Measurements from ENCODE around the gene PPARA. TPM values are rescaled to one million over a fixed set of nuclear protein-coding genes. Genes with fewer than 3 reads are reported as not detected.
A peak's percentile ranks its signal among the peaks of the same experiment; 100 is the strongest.

Gene PPARA
- polyA plus RNA-seq, 1 of the 3 experiments (the other 2 are of a cell fraction) = 4.5 TPM

DNA sequence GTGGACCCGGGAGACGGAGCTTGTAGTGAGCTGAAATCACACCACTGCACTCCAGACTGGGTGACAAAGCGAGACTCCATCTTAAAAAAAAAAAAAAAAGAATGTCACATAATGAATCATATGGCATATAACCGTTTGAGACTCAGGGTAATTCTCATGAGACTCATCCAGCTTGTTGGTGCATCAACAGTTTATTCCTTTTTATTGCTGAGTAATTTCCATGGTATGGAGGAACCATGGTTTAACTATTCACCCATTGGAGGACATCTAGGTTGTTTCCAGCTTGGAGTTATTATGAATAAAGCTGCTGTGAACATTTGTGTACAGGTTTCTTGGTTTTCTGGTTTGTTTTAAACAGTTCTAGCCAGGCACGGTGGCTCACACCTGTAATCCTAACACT, 25.3 kb downstream of the PPARA start:
- no peak for DNase-seq

More for the DNA sequence above, 25.3 kb downstream of the PPARA start:
- H3K79me2 ChIP-seq (ENCODE audit: insufficient read depth) = no peaks in the 10 kb centered on the region
- CTCF ChIA-PET = interaction anchor here (1.1 kb wide), 1 partner anchor 139 kb away, joined by 3 read pairs; no protein-coding TSS in a partner anchor
- peaks cover 7% of the 10 kb centered on the region for H3F3A ChIP-seq (replicated peaks; ENCODE audit: insufficient read depth)
- no peak overlapping the region for H3K9ac ChIP-seq
- no peaks in the 10 kb centered on the region for H3K9me2 ChIP-seq
- TF ChIP-seq SMC3 (IDR thresholded peaks at IDR 0.05; ENCODE audit: low read depth, low read length) = no peak
- no peak for TF ChIP-seq GABPA (IDR thresholded peaks at IDR 0.05; ENCODE audit: low read depth)
- TF ChIP-seq, protein P1, sequence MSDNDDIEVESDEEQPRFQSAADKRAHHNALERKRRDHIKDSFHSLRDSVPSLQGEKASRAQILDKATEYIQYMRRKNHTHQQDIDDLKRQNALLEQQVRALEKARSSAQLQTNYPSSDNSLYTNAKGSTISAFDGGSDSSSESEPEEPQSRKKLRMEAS (IDR thresholded peaks at IDR 0.05; ENCODE audit: low read depth) = no peak
- TF ChIP-seq ELF1 (IDR thresholded peaks at IDR 0.05) = no peak
- no peak for TF ChIP-seq POLR2AphosphoS5 (IDR thresholded peaks at IDR 0.05; ENCODE audit: low read depth, low read length)
- no peak for TF ChIP-seq RAD21 (IDR thresholded peaks at IDR 0.05; ENCODE audit: low read length)
- no peak for TF ChIP-seq NRF1 (IDR thresholded peaks at IDR 0.05; ENCODE audit: low read depth, low read length)
- TF ChIP-seq GATA2 (CRISPR knock-in tag; IDR thresholded peaks at IDR 0.05) = no peak
- TF ChIP-seq CHD2 (IDR thresholded peaks at IDR 0.05; ENCODE audit: low read length, partially characterized antibody) = no peak
- TF ChIP-seq NFIC (IDR thresholded peaks at IDR 0.05; ENCODE audit: borderline replicate concordance) = no peak
- TF ChIP-seq RXRA (IDR thresholded peaks at IDR 0.05; ENCODE audit: borderline replicate concordance, low read depth) = no peak
- TF ChIP-seq TEAD4 (IDR thresholded peaks at IDR 0.05; ENCODE audit: borderline replicate concordance, insufficient read depth) = no peak
- TF ChIP-seq EP300 (IDR thresholded peaks at IDR 0.05; ENCODE audit: borderline replicate concordance in 1 of 2, low read depth in 1 of 2, low read length in 1 of 2) = no peak
- no peak for TF ChIP-seq EZH2phosphoT487 (IDR thresholded peaks at IDR 0.05; ENCODE audit: borderline replicate concordance, low read depth)
- TF ChIP-seq FOXJ3 (CRISPR knock-in tag; IDR thresholded peaks at IDR 0.05) = no peak
- TF ChIP-seq, protein P2, sequence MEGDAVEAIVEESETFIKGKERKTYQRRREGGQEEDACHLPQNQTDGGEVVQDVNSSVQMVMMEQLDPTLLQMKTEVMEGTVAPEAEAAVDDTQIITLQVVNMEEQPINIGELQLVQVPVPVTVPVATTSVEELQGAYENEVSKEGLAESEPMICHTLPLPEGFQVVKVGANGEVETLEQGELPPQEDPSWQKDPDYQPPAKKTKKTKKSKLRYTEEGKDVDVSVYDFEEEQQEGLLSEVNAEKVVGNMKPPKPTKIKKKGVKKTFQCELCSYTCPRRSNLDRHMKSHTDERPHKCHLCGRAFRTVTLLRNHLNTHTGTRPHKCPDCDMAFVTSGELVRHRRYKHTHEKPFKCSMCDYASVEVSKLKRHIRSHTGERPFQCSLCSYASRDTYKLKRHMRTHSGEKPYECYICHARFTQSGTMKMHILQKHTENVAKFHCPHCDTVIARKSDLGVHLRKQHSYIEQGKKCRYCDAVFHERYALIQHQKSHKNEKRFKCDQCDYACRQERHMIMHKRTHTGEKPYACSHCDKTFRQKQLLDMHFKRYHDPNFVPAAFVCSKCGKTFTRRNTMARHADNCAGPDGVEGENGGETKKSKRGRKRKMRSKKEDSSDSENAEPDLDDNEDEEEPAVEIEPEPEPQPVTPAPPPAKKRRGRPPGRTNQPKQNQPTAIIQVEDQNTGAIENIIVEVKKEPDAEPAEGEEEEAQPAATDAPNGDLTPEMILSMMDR (IDR thresholded peaks at IDR 0.05) = no peak
- TF ChIP-seq, protein P3, sequence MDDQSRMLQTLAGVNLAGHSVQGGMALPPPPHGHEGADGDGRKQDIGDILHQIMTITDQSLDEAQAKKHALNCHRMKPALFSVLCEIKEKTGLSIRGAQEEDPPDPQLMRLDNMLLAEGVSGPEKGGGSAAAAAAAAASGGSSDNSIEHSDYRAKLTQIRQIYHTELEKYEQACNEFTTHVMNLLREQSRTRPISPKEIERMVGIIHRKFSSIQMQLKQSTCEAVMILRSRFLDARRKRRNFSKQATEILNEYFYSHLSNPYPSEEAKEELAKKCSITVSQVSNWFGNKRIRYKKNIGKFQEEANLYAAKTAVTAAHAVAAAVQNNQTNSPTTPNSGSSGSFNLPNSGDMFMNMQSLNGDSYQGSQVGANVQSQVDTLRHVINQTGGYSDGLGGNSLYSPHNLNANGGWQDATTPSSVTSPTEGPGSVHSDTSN (IDR thresholded peaks at IDR 0.05) = no peak
- TF ChIP-seq, protein P4, sequence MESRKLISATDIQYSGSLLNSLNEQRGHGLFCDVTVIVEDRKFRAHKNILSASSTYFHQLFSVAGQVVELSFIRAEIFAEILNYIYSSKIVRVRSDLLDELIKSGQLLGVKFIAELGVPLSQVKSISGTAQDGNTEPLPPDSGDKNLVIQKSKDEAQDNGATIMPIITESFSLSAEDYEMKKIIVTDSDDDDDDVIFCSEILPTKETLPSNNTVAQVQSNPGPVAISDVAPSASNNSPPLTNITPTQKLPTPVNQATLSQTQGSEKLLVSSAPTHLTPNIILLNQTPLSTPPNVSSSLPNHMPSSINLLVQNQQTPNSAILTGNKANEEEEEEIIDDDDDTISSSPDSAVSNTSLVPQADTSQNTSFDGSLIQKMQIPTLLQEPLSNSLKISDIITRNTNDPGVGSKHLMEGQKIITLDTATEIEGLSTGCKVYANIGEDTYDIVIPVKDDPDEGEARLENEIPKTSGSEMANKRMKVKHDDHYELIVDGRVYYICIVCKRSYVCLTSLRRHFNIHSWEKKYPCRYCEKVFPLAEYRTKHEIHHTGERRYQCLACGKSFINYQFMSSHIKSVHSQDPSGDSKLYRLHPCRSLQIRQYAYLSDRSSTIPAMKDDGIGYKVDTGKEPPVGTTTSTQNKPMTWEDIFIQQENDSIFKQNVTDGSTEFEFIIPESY (IDR thresholded peaks at IDR 0.05; ENCODE audit: borderline replicate concordance, low read depth) = no peak
- TF ChIP-seq YY1 (IDR thresholded peaks at IDR 0.05; ENCODE audit: low read depth) = no peak
- H3K9me3 ChIP-seq = peaks cover 15% of the 10 kb centered on the region
- H2AFZ ChIP-seq (ENCODE audit: low read depth) = no peak overlapping the region
- 76% methylated on average over 5 of the region's 5 CpGs for WGBS (ENCODE audit: low lambda C conversion rate)
- peak overlapping the region in 1 of 2 experiments; percentile 28; a peak in 1 of 4 replicates for H3K27ac ChIP-seq (ENCODE audit: low read depth in 2 of 2, low read length in 1 of 2)
- no peak overlapping the region for H3K4me3 ChIP-seq (ENCODE audit: low read depth in 2 of 2, low read length in 1 of 2)
- H3K4me2 ChIP-seq = no peak overlapping the region
- peaks cover 9 to 15% of the 10 kb centered on the region in 2 experiments; a peak in 3 of 4 replicates for H3K4me1 ChIP-seq (ENCODE audit: control insufficient read depth in 1 of 2, insufficient read depth in 2 of 2, low read depth in 1 of 2, low read length in 1 of 2)
- H4K20me1 ChIP-seq (ENCODE audit: insufficient read depth) = no peaks in the 10 kb centered on the region
- POLR2A ChIA-PET = no interaction called here
- H3K36me3 ChIP-seq (replicated peaks in 1 of 2; ENCODE audit: control insufficient read depth in 1 of 2, insufficient read depth in 2 of 2, low read length in 1 of 2) = peaks cover 6 to 32% of the 10 kb centered on the region in 2 experiments
- no peaks in the 10 kb centered on the region for H3K27me3 ChIP-seq (ENCODE audit: insufficient read depth)
